DLD1 (cell line): Measurements from ENCODE around the gene CERS1.

Experiments used
- in situ Hi-C: cut with HindIII; loops from 2 replicates; pipeline ENCODE4 v1.10.0; 2017; ENCODE audit warnings: low sequenced_read_pairs

Gene CERS1

GRCh38 chr19:18876865-18877264 lies 19.1 kb downstream of the CERS1 start:
- in situ Hi-C loops: no loop called here

- in situ Hi-C loops: no loop called here
Observed at GRCh38 chr19:18875726-18876125, 20.2 kb downstream of the CERS1 start.

GRCh38 chr19:18871543-18871942 lies 24.4 kb downstream of the CERS1 start:
- in situ Hi-C loops: no loop called here

GRCh38 chr19:18870531-18871172 lies 25.3 kb downstream of the CERS1 start:
- in situ Hi-C loops: no loop called here

DNA sequence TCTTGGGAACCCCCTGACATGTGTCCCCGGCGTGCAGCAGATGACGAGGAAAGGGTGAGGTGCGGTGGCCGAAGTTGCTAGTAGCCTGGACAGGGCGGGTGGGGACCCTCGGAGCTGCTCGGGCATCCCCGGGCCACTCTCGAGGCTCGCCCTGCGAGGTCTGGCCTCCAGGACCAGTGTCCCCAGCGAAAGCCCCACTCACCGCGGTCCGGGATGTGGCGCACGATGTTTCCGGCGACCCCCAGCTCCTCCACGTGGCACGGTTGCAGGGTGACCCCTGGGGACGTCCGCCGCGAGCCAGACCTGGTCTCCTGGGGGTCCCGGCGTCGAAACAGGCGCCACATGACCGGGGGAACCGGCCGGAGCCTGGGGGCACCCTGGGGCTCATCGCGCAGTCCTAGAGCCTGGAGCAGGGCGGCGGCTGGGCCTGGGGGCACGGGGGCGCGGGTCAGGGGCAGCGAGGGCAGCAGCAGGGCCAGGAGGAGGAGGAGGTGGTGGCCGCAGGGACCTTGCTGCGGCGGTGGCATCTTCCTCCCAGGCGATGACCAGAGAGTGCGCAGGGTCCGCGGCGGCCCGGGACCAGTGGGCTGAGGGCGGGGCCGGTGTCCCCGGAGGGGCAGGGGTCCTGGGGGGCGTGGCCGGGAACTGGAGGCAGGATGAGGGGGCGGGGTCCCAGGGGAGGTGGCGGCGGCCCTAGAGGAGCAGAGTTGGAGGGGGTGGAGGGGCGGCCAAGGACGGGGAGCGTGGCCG lies 26.0 kb downstream of the CERS1 start:
- in situ Hi-C loops: no loop called here

DNA sequence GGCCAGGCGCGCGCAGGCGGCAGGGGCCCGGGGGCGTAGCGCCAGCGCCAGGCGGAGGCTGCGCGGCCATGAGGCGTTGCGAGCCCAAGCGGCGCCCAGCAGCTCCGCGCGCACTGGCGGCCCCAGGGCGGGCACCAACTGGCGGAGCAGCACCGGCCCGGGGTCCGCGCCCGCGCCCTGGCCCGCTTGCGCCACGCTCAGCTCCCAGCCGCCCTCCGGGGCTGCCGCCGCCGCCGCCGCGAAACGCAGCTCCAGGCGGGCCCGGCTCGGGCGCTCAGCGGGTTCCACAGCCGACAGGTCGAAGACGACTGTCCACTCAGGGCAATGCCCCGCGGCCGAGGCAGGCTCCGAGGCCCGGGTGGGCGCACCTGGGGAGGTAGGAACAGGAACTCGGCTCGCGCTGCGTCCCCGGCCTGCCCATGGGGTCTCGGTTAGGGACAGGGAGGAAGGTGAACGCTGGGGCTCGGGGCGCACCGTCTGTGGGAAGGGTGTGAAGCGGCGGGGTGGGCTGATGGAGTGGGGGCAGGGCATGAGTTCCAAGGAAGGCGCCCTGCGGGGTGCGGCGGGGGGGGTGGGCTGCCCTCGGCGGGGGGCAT lies 26.8 kb downstream of the CERS1 start:
- in situ Hi-C loops: no loop called here

GRCh38 chr19:18868380-18869022 lies 27.5 kb downstream of the CERS1 start:
- in situ Hi-C loops: no loop called here

DNA sequence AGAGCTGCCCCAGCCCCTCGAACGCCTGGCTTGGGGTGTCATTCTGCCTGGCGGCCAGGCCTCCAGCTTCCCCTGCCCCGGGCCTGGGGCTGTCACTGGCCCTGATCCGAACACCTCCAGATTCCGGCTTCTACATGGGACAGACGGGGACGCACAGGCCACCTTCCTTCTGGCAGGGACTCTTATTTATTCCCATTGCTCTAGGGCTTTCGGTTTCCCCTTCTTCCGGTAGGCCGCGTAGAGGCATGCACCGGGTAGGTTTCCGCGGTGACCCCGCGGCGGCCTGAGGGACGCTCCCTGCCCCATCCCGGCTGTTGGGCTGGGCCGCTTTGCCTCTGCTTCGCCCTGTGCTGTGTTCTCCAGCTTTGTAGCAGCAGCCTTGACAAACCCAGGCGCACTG lies 28.2 kb downstream of the CERS1 start:
- in situ Hi-C loops: no loop called here

DNA sequence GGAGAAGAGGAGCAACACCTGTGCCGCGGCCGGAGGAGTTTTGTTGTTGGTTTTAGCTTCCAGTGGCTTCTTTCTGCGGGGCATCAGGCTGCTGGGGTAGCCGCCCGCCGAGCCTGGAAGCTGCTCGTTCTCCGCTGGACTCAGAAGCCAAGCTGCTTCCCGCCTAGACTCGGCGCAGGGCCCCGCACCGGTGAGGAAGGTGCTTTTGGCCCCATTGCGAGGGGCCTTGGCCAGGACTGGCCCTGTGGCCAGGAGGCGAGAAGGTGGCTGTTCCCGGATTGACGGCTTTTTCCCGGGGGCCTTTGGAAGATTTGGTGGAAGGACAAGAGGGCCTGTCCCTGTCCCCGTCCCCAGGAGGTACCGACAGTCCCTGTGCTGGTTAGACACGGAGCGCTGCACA lies 28.8 kb downstream of the CERS1 start:
- in situ Hi-C loops: no loop called here

- in situ Hi-C loops: no loop called here
Observed at GRCh38 chr19:18866800-18867123, 29.2 kb downstream of the CERS1 start.

DNA sequence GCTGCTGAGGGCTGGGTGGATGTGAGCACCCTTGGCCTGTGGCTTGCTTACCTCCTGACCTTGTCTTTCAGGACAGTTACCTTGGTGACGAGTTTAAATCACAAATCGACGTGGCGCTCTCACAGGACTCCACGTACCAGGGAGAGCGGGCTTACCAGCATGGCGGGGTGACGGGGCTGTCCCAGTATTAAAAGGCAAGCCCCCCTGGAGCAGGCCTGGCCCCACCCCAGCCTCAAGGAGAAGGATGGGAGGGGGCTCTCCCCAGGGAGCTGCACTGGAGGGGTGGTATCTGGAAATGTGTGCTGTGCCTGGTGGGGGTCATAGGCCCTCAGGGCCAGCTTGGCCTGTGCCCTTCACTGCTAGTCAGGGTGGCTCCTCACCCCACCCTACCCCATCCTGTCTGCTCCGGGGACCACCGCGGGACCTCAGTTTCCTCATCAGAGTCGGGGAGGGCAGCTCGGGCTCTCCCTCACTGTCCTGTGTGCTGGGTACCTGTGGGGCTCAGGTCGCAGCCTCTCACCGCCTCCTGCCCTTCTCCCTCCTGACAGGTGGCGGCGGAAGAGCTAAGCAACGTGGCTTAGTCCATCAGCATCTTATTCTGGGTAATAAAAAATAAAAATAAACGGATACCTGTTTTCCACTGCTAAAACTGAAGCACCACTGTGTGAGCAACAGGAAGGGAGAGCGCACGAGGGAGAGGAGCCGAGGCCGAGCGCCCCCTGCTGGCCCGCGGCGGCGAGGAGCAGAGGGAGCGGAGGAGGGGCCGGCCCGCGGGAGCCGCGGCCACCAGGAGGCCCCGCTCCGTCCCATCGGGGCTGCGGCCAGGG lies 29.8 kb downstream of the CERS1 start:
- in situ Hi-C loops: no loop called here

DNA sequence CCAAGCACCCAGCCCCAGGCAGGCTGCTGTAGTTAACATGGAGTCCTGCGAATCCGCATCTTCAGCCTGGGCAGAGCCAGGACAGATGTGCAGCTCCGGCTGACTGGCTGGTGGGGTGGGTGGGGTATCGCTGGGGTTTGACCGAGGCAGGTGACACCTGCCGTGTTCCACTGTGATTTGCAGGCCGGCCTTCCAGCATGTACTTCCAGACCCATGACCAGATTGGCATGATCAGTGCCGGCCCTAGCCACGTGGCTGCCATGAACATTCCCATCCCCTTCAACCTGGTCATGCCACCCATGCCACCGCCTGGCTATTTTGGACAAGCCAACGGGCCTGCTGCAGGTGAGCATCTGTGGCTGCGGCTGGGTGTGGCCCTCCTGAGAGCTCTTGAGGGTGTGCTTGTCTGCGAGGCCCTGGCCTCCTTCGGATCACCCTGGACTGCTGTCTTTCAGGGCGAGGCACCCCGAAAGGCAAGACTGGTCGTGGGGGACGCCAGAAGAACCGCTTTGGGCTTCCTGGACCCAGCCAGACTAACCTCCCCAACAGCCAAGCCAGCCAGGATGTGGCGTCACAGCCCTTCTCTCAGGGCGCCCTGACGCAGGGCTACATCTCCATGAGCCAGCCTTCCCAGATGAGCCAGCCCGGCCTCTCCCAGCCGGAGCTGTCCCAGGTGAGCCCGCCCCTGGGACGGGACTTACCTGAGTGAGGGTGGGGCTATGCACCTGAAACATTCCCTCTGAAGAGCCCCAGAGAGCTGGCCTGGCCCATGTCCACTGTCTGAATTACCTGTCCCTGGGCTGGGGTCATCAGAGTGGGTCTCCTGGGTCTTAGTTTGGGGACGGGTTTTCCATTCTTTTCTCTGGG lies 30.6 kb downstream of the CERS1 start:
- in situ Hi-C loops: no loop called here

DNA sequence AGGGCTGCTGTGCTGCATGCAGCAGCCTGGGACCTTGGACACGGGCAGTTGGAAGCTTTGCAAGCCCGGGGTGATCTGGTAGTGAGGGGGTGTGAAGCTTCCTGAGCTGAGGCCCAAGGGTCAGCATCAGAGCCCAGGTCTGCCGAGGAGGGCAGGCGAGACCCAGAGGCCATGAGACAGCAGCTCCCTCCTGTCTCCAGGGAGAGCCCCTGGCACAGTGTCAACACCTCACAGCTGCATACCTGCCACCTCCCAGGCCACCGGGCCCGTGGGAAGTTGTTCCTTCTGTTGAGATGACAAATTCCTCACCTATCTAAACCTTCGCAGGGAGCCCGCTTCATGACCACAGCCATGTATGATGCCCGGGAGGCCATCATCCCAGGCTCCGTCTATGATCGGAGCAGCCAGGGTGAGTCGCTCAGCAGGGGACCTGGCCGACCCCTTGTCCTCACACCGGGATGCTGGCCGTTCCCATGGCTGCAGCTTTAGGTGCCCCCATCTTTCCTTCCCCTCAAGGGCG lies 32.1 kb downstream of the CERS1 start:
- in situ Hi-C loops: no loop called here

GRCh38 chr19:18862976-18863842 lies 32.7 kb downstream of the CERS1 start:
- in situ Hi-C loops: no loop called here

DNA sequence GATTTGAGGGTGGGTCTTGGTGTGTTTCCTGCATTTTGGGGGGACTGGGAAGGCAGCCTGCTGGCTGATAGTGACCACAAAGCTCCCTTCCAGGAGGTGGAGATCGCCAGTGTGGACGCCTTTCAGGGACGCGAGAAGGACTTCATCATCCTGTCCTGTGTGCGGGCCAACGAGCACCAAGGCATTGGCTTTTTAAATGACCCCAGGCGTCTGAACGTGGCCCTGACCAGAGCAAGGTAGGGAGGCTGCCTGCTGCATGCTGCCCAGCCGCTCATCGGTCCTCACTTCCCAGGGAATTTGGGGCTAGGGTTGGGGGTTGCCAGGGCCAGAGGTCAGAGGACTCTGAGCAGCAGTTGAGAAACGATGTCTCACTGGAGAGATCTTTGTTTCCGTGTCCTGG lies 34.0 kb downstream of the CERS1 start:
- in situ Hi-C loops: no loop called here

- in situ Hi-C loops: no loop called here
Observed at GRCh38 chr19:18861235-18861634, 34.7 kb downstream of the CERS1 start.

GRCh38 chr19:18860725-18861124 lies 35.2 kb downstream of the CERS1 start:
- in situ Hi-C loops: no loop called here

DNA sequence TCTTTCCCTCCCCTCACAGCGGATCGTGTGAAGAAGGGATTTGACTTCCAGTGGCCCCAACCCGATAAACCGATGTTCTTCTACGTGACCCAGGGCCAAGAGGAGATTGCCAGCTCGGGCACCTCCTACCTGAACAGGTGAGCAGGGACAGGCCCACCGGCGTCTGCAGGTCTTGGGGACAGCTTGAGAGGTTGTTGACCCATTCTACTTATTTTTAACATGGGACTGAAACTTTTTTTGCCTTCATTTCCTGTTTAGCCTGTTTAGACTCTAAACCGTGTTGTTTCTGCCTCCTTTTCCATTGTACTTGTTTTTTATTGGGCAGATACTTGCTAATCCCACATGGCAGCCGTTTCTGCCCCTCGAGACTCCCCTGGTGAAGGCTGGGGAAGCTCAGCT lies 35.7 kb downstream of the CERS1 start:
- in situ Hi-C loops: no loop called here
